ENCODE measurements around the gene TARBP1.
A peak's percentile ranks its signal among the peaks of the same experiment; 100 is the strongest.
"Not testable (repeated sequence)": the region's sequence is repeated elsewhere in the genome, so short reads cannot be mapped to it uniquely, and the experiment has no call there.

The TARBP1 gene

GRCh38 chr1:234478481-234479309, at the start of gene TARBP1:
TSS of gene TARBP1 (minus strand) at chr1:234479179. CDS start at chr1:234479103, 76 bp downstream.
- peak; percentile 73 to 74 for DNase-seq

- no peak for DNase-seq
Measured at GRCh38 chr1:234528074-234528865, 49.3 kb upstream of the TARBP1 start.

- DNase-seq, result no peak
Measured at GRCh38 chr1:234527346-234527745, 48.4 kb upstream of the TARBP1 start.

- no peak for DNase-seq
Measured at GRCh38 chr1:234526922-234527321, 47.9 kb upstream of the TARBP1 start.

GRCh38 chr1:234525099-234525799, 46.3 kb upstream of the TARBP1 start:
- no peak for DNase-seq

GRCh38 chr1:234521836-234522235, 42.9 kb upstream of the TARBP1 start:
- no peak for DNase-seq

GRCh38 chr1:234520908-234521817, 42.2 kb upstream of the TARBP1 start:
- DNase-seq, result no peak

- DNase-seq, result no peak
Measured at GRCh38 chr1:234519506-234519905, 40.5 kb upstream of the TARBP1 start.

- DNase-seq, result no peak
Measured at GRCh38 chr1:234518876-234519275, 39.9 kb upstream of the TARBP1 start.

- DNase-seq, result not testable (repeated sequence)
Measured at GRCh38 chr1:234518086-234518485, 39.1 kb upstream of the TARBP1 start.

GRCh38 chr1:234517110-234517802, 38.3 kb upstream of the TARBP1 start:
- no peak for DNase-seq

GRCh38 chr1:234515821-234516241, 36.9 kb upstream of the TARBP1 start:
- DNase-seq, result no peak

- DNase-seq, result no peak
Measured at GRCh38 chr1:234515411-234515810, 36.4 kb upstream of the TARBP1 start.

- DNase-seq, result peak in 1 of 2 donors; percentile 35
Measured at GRCh38 chr1:234512451-234512861, 33.5 kb upstream of the TARBP1 start.

GRCh38 chr1:234509457-234510328, 30.7 kb upstream of the TARBP1 start:
- DNase-seq, result no peak

- DNase-seq, result no peak
Measured at GRCh38 chr1:234507626-234508387, 28.8 kb upstream of the TARBP1 start.

- no peak for DNase-seq
Measured at GRCh38 chr1:234507089-234507488, 28.1 kb upstream of the TARBP1 start.

GRCh38 chr1:234505769-234506102, 26.8 kb upstream of the TARBP1 start:
- DNase-seq, result no peak

- DNase-seq, result no peak
Measured at GRCh38 chr1:234504969-234505768, 26.2 kb upstream of the TARBP1 start.
